RCC 7860 (cell line): ENCODE measurements around the gene METTL21C.
A peak's percentile ranks its signal among the peaks of the same experiment; 100 is the strongest.

ENCODE experiments used
- DNase-seq: peaks from one replicate; pipeline ENCODE4 v3.0.0-alpha.2; 2015; ENCODE audit warnings: low spot score
- FAIRE-seq: peaks from 2 replicates; lab custom pipeline; 2012; peaks lifted over from hg19 to GRCh38; lab: Jason Lieb, UNC

The METTL21C gene

DNA sequence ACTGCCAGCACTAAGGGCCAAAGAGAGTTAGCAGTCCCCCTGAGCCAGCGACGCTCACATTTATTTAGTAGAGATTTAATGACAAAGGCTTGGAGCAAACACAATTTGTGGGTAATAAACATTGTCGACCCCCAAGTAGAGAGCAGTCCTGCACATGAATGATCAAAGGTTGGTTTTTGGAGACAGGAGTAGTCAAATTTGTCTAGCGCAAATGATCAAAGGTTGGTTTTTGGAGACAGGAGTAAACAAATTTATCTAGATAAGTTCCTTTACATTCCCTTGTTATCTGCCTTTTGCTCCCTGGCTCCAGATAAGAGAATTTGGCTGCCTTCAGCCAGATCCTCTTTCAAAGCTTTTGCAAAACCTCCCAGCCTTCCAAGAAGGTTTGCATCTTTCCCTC lies 26.9 kb downstream of the METTL21C start:
- FAIRE-seq: no peak
- no peak for DNase-seq

DNA sequence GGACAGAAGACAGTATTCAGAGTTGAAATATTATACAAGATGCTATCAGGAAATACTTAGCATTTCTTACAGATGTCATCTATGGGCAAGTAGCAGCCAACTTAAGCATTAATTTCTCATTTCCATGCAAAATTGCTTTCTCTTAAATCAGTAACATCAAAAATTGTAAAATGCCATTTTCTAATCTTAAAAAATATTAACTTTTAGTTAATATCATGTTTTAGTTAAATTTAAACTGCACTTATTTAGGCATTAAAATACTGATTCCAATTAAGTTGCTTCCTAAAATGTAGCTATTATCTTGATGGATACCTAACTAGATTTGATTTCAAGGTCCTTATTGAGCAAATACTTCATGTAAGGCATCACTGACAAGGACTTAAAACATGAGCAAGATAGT lies 27.8 kb downstream of the METTL21C start:
- no peak for DNase-seq
- no peak for FAIRE-seq

DNA sequence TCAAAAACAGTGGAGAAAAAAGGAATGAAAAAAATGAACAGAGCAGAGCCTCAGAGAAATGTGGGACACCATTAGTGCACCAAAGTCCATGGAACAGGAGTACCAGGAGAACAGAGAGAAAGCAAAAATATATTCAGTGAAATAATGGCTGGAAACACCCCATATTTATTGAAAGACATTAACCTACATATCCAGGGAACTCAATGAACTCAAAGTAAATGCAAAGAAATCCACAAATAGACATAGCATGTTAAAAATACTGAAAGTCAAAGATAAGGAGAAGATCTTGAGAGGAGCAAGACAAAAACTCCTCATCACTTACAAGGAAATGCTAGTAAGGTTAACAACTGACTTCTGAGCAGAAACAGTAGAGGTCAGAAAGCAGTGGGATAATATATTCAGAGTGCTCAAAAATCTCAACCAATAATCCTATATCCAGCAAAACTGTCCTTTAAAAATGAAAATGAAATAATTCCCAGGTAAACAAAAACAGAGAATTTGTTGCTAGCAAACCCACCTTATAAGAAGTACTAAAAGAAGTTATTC lies 35.6 kb downstream of the METTL21C start:
- DNase-seq (no peak), FAIRE-seq (no peak)

- FAIRE-seq: no peak
- peak; percentile 36 for DNase-seq
Measured at GRCh38 chr13:102658660-102659059, 36.2 kb downstream of the METTL21C start.

DNA sequence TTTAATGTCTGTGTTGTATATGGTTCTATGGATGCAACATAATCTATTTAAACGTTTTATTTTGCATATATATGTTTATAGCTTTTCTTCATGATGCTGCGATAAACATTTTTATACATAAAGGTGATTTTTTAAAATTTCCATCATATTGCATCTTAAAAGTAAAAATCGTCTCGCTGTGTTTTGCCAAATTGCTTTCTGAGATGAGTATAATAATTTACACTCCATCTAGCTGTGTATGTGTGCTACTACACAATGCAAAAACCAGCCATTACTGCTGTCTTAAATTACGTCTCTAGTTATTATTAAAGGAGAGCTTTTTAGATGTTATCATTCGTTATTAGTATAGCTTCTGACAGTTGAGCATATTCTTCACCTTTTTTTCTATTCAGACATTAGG lies 37.2 kb downstream of the METTL21C start:
- DNase-seq (no peak), FAIRE-seq (no peak)

GRCh38 chr13:102654756-102655155 lies 40.1 kb downstream of the METTL21C start:
- FAIRE-seq (no peak), DNase-seq (no peak)

GRCh38 chr13:102651892-102652291 lies 43.0 kb downstream of the METTL21C start:
- peak; percentile 21 for DNase-seq
- no peak for FAIRE-seq

DNA sequence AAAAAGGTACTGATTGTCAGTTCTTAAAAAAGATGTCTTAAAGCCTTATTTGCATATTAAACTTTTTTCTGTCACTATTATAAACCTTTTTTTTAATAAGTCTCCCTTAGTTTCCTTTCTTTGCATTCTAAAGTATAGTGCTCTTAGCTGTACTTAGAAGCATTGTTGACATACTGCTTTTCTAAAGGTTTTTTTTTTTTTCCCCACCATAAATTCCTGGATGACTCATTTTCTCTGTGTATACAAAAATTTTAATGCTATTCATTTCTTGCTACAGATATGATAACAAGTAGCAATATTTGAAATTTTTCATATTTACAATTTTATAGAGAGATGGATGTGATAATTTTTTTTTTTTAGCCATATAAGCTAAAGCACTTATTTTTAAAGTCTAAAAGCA lies 43.5 kb downstream of the METTL21C start:
- DNase-seq (no peak), FAIRE-seq (no peak)

- DNase-seq: no peak
- no peak for FAIRE-seq
Measured at GRCh38 chr13:102650444-102650843, 44.4 kb downstream of the METTL21C start.

- DNase-seq: no peak
- FAIRE-seq: no peak
Measured at GRCh38 chr13:102648046-102648445, 46.8 kb downstream of the METTL21C start.

GRCh38 chr13:102645701-102646100 lies 49.1 kb downstream of the METTL21C start:
- no peak for FAIRE-seq

GRCh38 chr13:102643656-102644055 lies 51.2 kb downstream of the METTL21C start:
- DNase-seq (no peak), FAIRE-seq (no peak)

More at GRCh38 chr13:102645701-102646100, 49.1 kb downstream of the METTL21C start:
- DNase-seq: no peak

DNA sequence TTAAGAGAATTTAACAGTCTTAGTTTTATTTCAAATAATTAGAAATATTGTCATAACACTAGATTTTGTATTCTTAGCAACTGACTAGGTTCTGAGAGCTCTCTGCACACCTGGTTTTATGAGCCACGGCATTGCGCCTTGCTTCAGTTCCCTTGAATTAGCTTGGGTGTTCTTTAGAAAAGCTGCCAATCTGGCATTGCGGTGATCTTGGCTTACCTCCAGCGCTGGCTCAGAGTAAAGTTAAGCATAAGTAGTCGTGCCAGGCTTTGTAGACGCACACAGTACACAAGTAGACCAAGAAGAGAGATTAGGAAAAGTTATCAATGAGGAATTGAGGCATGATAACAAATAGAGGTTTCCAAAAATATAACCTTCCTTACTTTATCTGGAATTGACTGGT lies 52.4 kb downstream of the METTL21C start:
- FAIRE-seq: no peak
- DNase-seq: no peak

GRCh38 chr13:102642029-102642428 lies 52.8 kb downstream of the METTL21C start:
- DNase-seq (no peak), FAIRE-seq (no peak)

- no peak for FAIRE-seq
- no peak for DNase-seq
Measured at GRCh38 chr13:102638741-102639140, 56.1 kb downstream of the METTL21C start.
